Kidney (tissue), 14 donors: ENCODE data around the gene HAUS3. TPM values are rescaled to one million over a fixed set of nuclear protein-coding genes. Genes with fewer than 3 reads are reported as not detected.

Experiments used
- DNase-seq, 5 donors: peaks; one replicate each; pipeline ENCODE4 v3.0.0-alpha.2; 2013 to 2020
- FAIRE-seq: peaks from 2 replicates; lab custom pipeline; 2012; peaks lifted over from hg19 to GRCh38; lab: Jason Lieb, UNC
- H3K27ac ChIP-seq, 2 donors: one replicate each; pipeline ENCODE4 v1.7.0; 2013; ENCODE audit warnings: low read depth in 2 of 2, low read length in 2 of 2, inconsistent platforms in 1 of 2
- H3K27me3 ChIP-seq: one replicate; pipeline ENCODE4 v1.7.1; 2013; ENCODE audit warnings: low read length, inconsistent platforms; ENCODE audit not compliant: control insufficient read depth, insufficient read depth
- H3K36me3 ChIP-seq, 3 donors: one replicate each; pipeline versions ENCODE4 v1.7.0 to v1.7.1; 2013; ENCODE audit warnings: low read length in 3 of 3, control low read depth in 1 of 3, inconsistent platforms in 1 of 3; ENCODE audit not compliant: insufficient read depth in 3 of 3, control insufficient read depth in 2 of 3
- H3K4me1 ChIP-seq, 3 donors: one replicate each; pipeline versions ENCODE4 v1.7.0 to v1.7.1; 2013; ENCODE audit warnings: low read length in 3 of 3, inconsistent platforms in 1 of 3, low read depth in 1 of 3; ENCODE audit not compliant: control insufficient read depth in 2 of 3, insufficient read depth in 2 of 3
- H3K4me3 ChIP-seq, 3 donors: one replicate each; pipeline versions ENCODE4 v1.7.0 to v1.8.1; 2013; ENCODE audit warnings: low read length in 3 of 3, control low read depth in 1 of 3, inconsistent platforms in 1 of 3
- H3K9ac ChIP-seq, 3 donors: one replicate each; pipeline versions ENCODE4 v1.7.0 to v1.7.1; 2013; ENCODE audit warnings: low read length in 3 of 3, control low read depth in 1 of 3, inconsistent platforms in 1 of 3
- H3K9me3 ChIP-seq, 3 donors: one replicate each; pipeline versions ENCODE4 v1.7.0 to v1.7.1; 2013; ENCODE audit warnings: low read length in 3 of 3, control low read depth in 1 of 3, inconsistent platforms in 1 of 3; ENCODE audit not compliant: control insufficient read depth in 2 of 3, insufficient read depth in 1 of 3
- CTCF ChIP-seq: IDR thresholded peaks from 3 replicates; pipeline ENCODE4 v1.5.1; 2012; ENCODE audit warnings: mild to moderate bottlenecking, moderate library complexity, borderline replicate concordance; ENCODE audit not compliant: insufficient read depth; ENCODE audit errors: extremely low read depth
- intact Hi-C: fragments of 100-400 bp; cut with DNase I; formaldehyde crosslinking; loops from one replicate; pipeline ENCODE4 v1.11.1; 2022
- polyA plus RNA-seq: library from polyadenylated mRNA; stranded (reverse); fragments of 350-450 nt; fragmentation: Illumina TruSeq; extraction: RNeasy Lipid Tissue Mini Kit (QIAGEN cat#74804); gene quantifications from one replicate; pipeline ENCODE4 v1.2.3, GENCODE V29; 2014; ENCODE audit warnings: low read depth, low replicate concordance; ENCODE audit not compliant: insufficient read depth
- total RNA-seq: library from RNA; stranded (reverse); fragmentation: NEBNext Ultra II Directional; extraction: Animal tissue kit (Norgen Biotek cat#: 25700); gene quantifications from one replicate; pipeline ENCODE4 v1.2.1, GENCODE V29; 2021
- donor health status: control.
- donor health status: control.
- donor health status: control.
- donor health status: control.
- donor health status: control.
- donor health status: DM: yes; HTN: yes; CAD: no.
- donor health status: Normal renal cell carcinoma (clear cell type).

Gene HAUS3
- total and polyA plus RNA-seq, 2 donors from 2014 or later: 4.1 to 12.1 TPM

DNA sequence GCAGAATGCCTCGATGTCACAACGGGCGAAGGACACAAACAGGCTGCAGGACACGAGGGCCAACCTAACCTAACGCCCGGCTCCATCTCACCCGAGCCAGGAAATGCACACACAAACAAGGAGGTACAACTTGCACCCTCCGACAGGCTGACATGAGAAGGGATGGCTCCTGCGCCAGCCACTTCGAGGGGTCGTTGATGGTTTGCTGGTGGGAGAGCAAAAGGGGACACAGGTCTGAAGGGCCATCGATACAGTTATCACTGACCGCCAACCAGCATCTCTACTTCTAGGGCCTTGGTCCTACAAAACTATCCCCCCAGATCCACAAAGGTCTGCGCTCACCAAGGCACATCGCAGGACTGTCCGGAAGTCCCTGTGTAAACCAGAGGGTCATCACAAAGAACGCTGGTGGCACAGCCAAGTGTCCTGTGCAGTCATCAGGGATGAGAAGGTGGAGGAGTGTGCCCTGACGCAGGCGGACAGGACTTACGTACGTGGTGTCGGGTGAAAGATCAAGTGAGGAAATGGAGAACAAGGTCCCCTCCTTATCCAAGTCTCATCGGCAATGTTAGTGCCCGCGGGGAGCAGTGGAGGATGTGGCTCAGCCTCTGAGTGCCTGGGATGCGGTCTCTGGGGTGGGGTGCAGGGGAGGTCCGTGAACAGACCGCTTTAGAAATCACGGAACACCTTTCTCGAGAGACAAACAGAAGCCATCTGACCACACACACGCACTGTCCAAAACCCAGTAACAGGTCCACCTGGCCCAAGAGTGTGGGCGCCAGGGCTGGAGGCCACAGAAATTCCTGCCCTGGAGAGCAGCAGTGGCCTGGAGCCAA lies 13.0 kb upstream of the HAUS3 start:
- Histone ChIP-seq H3K9ac (no peak overlapping the region), H3K36me3 (peaks cover 0 to 13% (median 10%) of the 10 kb centered on the region in 3 donors), H3K4me3 (no peak overlapping the region), H3K4me1 (peaks cover 0 to 51% (median 13%) of the 10 kb centered on the region in 3 donors), H3K9me3 (no peaks in the 10 kb centered on the region), H3K27me3 (no peaks in the 10 kb centered on the region), H3K27ac (peak overlapping the region; percentile 87 to 90)
- TF ChIP-seq CTCF: no peak
- intact Hi-C loops: no loop called here
- peak in 2 of 5 donors; percentile 7 to 66 for DNase-seq
- no peak for FAIRE-seq

- Histone ChIP-seq H3K27ac (no peak overlapping the region), H3K4me3 (no peak overlapping the region), H3K4me1 (peaks cover 0 to 39% (median 8%) of the 10 kb centered on the region in 3 donors), H3K36me3 (peaks cover 0 to 16% (median 15%) of the 10 kb centered on the region in 3 donors), H3K27me3 (no peaks in the 10 kb centered on the region), H3K9ac (no peak overlapping the region), H3K9me3 (no peaks in the 10 kb centered on the region)
- FAIRE-seq (no peak), DNase-seq (peak in 3 of 5 donors; percentile 5 to 59 (median 30))
- no peak for TF ChIP-seq CTCF
- intact Hi-C loops: no loop called here
Observed at GRCh38 chr4:2253160-2254084, 11.5 kb upstream of the HAUS3 start.

GRCh38 chr4:2252530-2253091 lies 10.7 kb upstream of the HAUS3 start:
- Histone ChIP-seq H3K9ac (no peak overlapping the region), H3K36me3 (peaks cover 0 to 16% (median 15%) of the 10 kb centered on the region in 3 donors), H3K27me3 (no peaks in the 10 kb centered on the region), H3K4me3 (no peak overlapping the region), H3K27ac (no peak overlapping the region), H3K9me3 (no peaks in the 10 kb centered on the region), H3K4me1 (peaks cover 0 to 31% (median 8%) of the 10 kb centered on the region in 3 donors)
- FAIRE-seq (no peak), DNase-seq (peak in 3 of 5 donors; percentile 6 to 69 (median 52))
- intact Hi-C loops: no loop called here
- no peak for TF ChIP-seq CTCF
